Neutrophil (primary cell): ENCODE data around the gene TBCD.

Experiments used
- H3K27ac ChIP-seq: fragments of 200-600 bp; sonication (generic); 2 replicates; pipeline ENCODE4 v1.5.1; 2016; ENCODE audit warnings: mild to moderate bottlenecking, moderate library complexity
- H3K27me3 ChIP-seq: fragments of 200-600 bp; sonication (generic); 2 replicates; pipeline ENCODE4 v1.6.0; 2016; ENCODE audit warnings: mild to moderate bottlenecking
- H3K36me3 ChIP-seq: fragments of 200-600 bp; sonication (generic); 2 replicates; pipeline ENCODE4 v1.5.1; 2017
- H3K4me1 ChIP-seq, 2 experiments: fragments of 200-600 bp in 1 of 2; sonication (generic) in 1 of 2; 1 replicate in 1 of 2; 2 replicates in 1 of 2; pipeline versions ENCODE4 v1.5.1 to v1.6.1; 2013 to 2016; ENCODE audit warnings: low read depth in 1 of 2, low read length in 1 of 2, mild to moderate bottlenecking in 1 of 2, moderate library complexity in 1 of 2; ENCODE audit not compliant: control insufficient read depth in 1 of 2, insufficient read depth in 1 of 2
- H3K4me3 ChIP-seq, 2 experiments: fragments of 200-600 bp in 1 of 2; sonication (generic) in 1 of 2; 1 replicate in 1 of 2; 2 replicates in 1 of 2; pipeline ENCODE4 v1.5.1; 2013 to 2016; ENCODE audit warnings: low read depth in 1 of 2, low read length in 1 of 2, mild to moderate bottlenecking in 1 of 2, moderate library complexity in 1 of 2
- H3K9me3 ChIP-seq: fragments of 200-600 bp; sonication (generic); 2 replicates; pipeline ENCODE4 v1.5.1; 2016
- TF ChIP-seq, protein P1 (sequence below): fragments of 200-600 bp; sonication (generic); IDR thresholded peaks from 2 replicates; pipeline ENCODE4 v1.5.1; 2016; ENCODE audit warnings: antibody characterized with exemption

The TBCD gene

DNA sequence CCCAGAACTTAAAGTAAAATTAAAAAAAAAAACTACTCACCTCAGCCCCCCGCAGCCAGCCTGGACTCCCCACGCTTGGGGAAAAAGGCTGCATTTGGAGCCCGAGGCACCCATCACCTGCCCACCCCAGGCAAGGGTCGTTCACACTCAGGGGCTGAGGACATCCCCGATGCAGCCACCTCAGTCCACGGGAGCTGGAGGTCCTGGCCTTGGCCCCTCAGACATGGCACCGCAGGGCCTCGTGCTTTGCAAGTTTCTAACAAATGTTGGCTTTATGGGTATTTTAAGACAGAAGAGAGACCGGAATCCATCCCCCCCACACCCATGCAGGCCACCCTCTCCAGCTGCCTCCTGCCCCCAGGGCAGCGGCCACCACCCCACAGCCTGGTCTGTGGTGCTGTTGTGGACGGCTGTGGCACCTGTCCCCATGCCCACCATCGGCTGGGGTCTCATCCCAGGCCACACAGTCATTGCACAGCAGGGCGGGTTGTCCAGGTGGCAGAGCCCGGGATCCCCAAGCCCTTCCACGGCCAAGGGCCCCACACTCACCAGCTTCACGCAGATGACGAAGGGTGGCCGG is 204.4 kb downstream of the TBCD start:
- Histone ChIP-seq H3K4me1 (no peaks in the 10 kb centered on the region), H3K9me3 (no peaks in the 10 kb centered on the region), H3K27ac (no peak overlapping the region), H3K36me3 (peaks cover 53% of the 10 kb centered on the region), H3K4me3 (no peak overlapping the region), H3K27me3 (no peaks in the 10 kb centered on the region)
- TF ChIP-seq, protein P1, sequence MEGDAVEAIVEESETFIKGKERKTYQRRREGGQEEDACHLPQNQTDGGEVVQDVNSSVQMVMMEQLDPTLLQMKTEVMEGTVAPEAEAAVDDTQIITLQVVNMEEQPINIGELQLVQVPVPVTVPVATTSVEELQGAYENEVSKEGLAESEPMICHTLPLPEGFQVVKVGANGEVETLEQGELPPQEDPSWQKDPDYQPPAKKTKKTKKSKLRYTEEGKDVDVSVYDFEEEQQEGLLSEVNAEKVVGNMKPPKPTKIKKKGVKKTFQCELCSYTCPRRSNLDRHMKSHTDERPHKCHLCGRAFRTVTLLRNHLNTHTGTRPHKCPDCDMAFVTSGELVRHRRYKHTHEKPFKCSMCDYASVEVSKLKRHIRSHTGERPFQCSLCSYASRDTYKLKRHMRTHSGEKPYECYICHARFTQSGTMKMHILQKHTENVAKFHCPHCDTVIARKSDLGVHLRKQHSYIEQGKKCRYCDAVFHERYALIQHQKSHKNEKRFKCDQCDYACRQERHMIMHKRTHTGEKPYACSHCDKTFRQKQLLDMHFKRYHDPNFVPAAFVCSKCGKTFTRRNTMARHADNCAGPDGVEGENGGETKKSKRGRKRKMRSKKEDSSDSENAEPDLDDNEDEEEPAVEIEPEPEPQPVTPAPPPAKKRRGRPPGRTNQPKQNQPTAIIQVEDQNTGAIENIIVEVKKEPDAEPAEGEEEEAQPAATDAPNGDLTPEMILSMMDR, result no peak

DNA sequence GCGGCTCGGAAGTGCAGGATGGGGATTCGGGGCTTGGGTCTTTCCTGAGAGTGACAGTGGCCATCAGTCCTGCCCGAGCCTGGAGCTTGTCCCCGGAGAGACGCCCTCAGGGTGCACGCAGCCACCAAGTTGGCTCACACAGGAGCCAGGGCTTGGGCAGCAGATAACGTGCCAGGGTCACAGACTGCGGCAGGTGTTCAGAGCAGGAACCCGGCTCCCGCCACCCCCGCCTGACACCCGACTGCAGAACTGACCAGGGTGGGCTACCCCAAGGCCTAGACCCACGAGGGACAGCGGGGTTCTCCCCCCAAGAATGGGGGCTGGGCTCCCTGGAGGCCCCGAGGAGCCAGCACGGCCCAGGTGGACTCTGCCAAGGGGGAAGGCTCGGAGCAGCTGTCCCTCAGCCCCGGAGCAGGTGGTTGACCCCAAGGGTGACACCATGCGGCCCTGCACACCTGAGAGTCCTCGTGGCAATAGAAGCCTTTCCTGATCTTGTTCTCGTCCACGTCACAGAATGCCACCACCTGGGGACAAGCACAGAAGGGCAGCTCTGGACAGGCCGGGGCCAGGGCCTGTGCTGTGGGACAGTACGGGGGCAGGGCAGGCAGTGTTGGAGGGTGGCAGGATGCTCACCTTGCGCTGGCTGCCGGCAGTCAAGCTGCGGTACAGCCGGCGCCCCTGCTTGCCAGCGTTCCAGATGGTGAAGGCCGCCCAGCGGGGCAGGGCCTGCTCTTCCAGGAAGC is 205.0 kb downstream of the TBCD start:
- Histone ChIP-seq H3K4me3 (no peak overlapping the region), H3K27me3 (no peaks in the 10 kb centered on the region), H3K9me3 (no peaks in the 10 kb centered on the region), H3K4me1 (no peaks in the 10 kb centered on the region), H3K27ac (no peak overlapping the region), H3K36me3 (peaks cover 47% of the 10 kb centered on the region)
- TF ChIP-seq, protein P1, result no peak

DNA sequence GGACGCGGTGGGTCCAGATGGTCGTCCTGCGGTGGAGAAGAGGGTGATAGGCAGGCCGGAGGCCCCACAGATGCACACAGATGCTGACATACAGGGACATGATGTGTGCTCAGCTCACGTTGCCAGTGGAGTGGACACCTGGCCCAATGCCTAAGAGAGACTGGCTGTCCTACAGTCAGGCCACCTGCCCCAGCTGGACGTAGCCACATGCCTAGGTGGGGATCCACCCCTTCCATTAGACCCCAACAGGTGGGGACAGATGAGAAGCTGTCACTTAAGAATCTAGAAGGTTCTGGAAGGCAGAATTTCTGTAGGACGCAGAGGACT is 205.6 kb downstream of the TBCD start:
- Histone ChIP-seq H3K4me3 (no peak overlapping the region), H3K27me3 (no peaks in the 10 kb centered on the region), H3K27ac (no peak overlapping the region), H3K4me1 (no peaks in the 10 kb centered on the region), H3K36me3 (peaks cover 44% of the 10 kb centered on the region), H3K9me3 (no peaks in the 10 kb centered on the region)
- TF ChIP-seq, protein P1, result no peak

DNA sequence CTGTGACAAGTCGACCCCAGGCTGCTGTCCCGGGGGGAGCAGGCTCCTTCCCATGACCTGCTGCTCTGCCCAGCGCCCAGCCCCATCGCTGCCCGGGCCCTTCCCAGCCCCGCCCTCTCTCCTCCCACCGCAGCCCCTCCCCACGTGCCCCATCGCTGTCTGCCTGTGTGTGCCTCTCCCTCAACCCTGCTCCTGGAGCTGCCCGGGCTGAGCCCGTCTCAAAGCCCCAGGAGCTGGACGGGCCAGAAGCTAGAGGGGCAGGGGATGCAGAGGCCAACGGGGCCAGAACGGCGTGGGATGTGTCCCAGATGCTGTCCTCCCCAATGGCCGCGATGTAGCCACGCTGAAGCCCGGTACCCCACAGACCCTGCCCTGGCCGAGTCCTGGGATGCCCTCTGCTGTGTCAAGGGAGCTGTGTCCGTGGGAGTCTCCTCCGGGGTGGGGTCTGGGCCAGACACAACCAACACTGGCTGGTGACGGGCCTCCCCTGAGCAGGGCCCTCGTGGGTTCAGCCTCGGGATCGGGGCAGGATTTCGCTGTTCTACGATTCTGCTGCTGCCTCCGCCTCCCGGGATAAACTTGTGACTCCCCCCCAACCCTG is 206.2 kb downstream of the TBCD start:
- peaks cover 0 to 3% of the 10 kb centered on the region in 2 experiments for H3K4me1 ChIP-seq
- H3K36me3 ChIP-seq, result peaks cover 44% of the 10 kb centered on the region
- no peaks in the 10 kb centered on the region for H3K9me3 ChIP-seq
- H3K27me3 ChIP-seq, result no peaks in the 10 kb centered on the region
- no peak overlapping the region for H3K27ac ChIP-seq
- TF ChIP-seq, protein P1, result no peak
- no peak overlapping the region for H3K4me3 ChIP-seq

DNA sequence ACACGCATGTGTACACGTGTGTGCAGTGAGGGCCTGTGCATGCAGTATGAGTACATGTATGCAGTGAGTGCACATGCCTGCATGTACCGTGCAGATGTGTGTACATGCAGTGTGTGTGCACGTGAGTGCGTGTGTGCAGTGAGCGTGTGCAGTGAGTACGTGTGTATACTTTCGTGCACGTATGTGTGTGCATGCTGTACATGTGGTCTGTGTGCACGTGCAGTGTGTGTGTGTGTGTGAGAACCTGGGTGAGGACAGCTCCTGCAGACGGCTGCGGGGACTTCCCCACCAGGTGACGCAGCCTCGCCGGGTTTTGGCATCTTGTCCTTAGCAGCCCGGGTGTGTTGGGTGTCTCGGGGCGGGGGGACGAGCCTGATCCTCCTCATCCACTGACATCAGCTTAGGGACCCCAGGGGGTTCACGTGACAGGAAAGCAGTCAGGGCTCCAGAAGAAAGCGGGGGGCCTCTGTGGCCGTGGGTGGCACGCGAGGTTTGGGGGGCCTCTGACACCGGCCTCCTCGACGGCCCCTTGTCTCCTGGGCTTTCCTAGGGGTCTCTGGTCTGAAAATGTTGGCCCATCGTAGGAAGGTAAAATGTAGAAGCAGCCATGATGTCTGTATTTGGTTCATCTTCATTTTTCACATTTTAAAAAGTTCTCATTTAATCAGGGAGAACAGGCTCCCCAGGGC is 207.5 kb downstream of the TBCD start:
- Histone ChIP-seq H3K36me3 (peaks cover 44% of the 10 kb centered on the region), H3K27ac (no peak overlapping the region), H3K9me3 (no peaks in the 10 kb centered on the region), H3K27me3 (no peaks in the 10 kb centered on the region), H3K4me3 (no peak overlapping the region), H3K4me1 (peaks cover 4 to 9% of the 10 kb centered on the region in 2 experiments)
- TF ChIP-seq, protein P1, result no peak
